ENCODE measurements around the gene TMCC1.

GRCh38 chr3:129747136-129747535, 146.4 kb downstream of the TMCC1 start:
- TF ChIP-seq CTCF (IDR thresholded peaks at IDR 0.05) (no peak), POLR2A (IDR thresholded peaks at IDR 0.05) (no peak)
